OCI-LY1 (cell line): Measurements from ENCODE around the gene PLOD2.

Experiments used
- H2AFZ ChIP-seq: fragments of 200-600 bp; sonication (generic), shearing (Covaris generic); 2 replicates; pipeline ENCODE4 v1.6.0; 2014; ENCODE audit warnings: antibody characterized with exemption, mild to moderate bottlenecking, low read length
- H3F3A ChIP-seq: fragments of 200-600 bp; sonication (generic), shearing (Covaris generic); 2 replicates; pipeline ENCODE4 v1.6.0; 2014; ENCODE audit warnings: mild to moderate bottlenecking, antibody characterized with exemption, low read length, moderate library complexity; ENCODE audit not compliant: insufficient read depth
- H3K27ac ChIP-seq: fragments of 200-600 bp; sonication (generic); 2 replicates; pipeline ENCODE4 v1.5.1; 2014; ENCODE audit warnings: low read length, mixed run types, mild to moderate bottlenecking, low read depth; ENCODE audit not compliant: poor library complexity, severe bottlenecking
- H3K27me3 ChIP-seq: fragments of 200-600 bp; sonication (generic); 2 replicates; pipeline ENCODE4 v1.6.0; 2014; ENCODE audit warnings: antibody characterized with exemption, mild to moderate bottlenecking, low read length, moderate library complexity; ENCODE audit not compliant: insufficient read depth
- H3K36me3 ChIP-seq: fragments of 200-600 bp; sonication (generic); 2 replicates; pipeline ENCODE4 v1.6.1; 2014; ENCODE audit warnings: mild to moderate bottlenecking, antibody characterized with exemption, low read length, moderate library complexity, mixed read lengths; ENCODE audit not compliant: insufficient read depth
- H3K4me1 ChIP-seq: fragments of 200-600 bp; sonication (generic); 2 replicates; pipeline ENCODE4 v1.5.1; 2014; ENCODE audit warnings: mild to moderate bottlenecking, low read length, moderate library complexity; ENCODE audit not compliant: insufficient read depth, severe bottlenecking
- H3K4me2 ChIP-seq: fragments of 200-600 bp; sonication (generic), shearing (Covaris generic); 2 replicates; pipeline ENCODE4 v1.6.1; 2014; ENCODE audit warnings: low read length
- H3K4me3 ChIP-seq: fragments of 200-600 bp; sonication (generic); 2 replicates; pipeline ENCODE4 v1.5.1; 2014; ENCODE audit warnings: low read length, low read depth, mild to moderate bottlenecking, mixed read lengths; ENCODE audit not compliant: poor library complexity, severe bottlenecking
- H3K79me2 ChIP-seq: fragments of 200-600 bp; shearing (Covaris generic); 2 replicates; pipeline ENCODE4 v1.6.1; 2016; ENCODE audit warnings: mixed run types, low read length, mixed read lengths; ENCODE audit not compliant: insufficient read depth
- H3K9ac ChIP-seq: fragments of 200-600 bp; sonication (generic), shearing (Covaris generic); 2 replicates; pipeline ENCODE4 v1.6.1; 2014; ENCODE audit warnings: mild to moderate bottlenecking, low read length, mixed read lengths
- H3K9me2 ChIP-seq: fragments of 200-600 bp; sonication (generic), shearing (Covaris generic); 2 replicates; pipeline ENCODE4 v1.6.1; 2014; ENCODE audit warnings: low read depth, mild to moderate bottlenecking, low read length, mixed read lengths
- H3K9me3 ChIP-seq: fragments of 200-600 bp; shearing (Covaris generic); 2 replicates; pipeline ENCODE4 v1.6.1; 2014; ENCODE audit warnings: low read length, mixed read lengths
- H4K20me1 ChIP-seq: fragments of 200-600 bp; sonication (generic), shearing (Covaris generic); 2 replicates; pipeline ENCODE4 v1.6.0; 2016; ENCODE audit warnings: mild to moderate bottlenecking, low read length; ENCODE audit not compliant: insufficient read depth
- EZH2 ChIP-seq: fragments of 200-600 bp; sonication (generic), shearing (Covaris generic); IDR thresholded peaks from 2 replicates; pipeline ENCODE4 v1.8.0; 2017; ENCODE audit warnings: borderline replicate concordance, mixed run types, mild to moderate bottlenecking, antibody characterized with exemption, low read length, moderate library complexity, mixed read lengths
- TF ChIP-seq, protein P1 (sequence below): fragments of 200-600 bp; sonication (generic), shearing (Covaris generic); IDR thresholded peaks from 2 replicates; pipeline ENCODE4 v1.5.1; 2017; ENCODE audit warnings: mild to moderate bottlenecking, antibody characterized with exemption, low read length, moderate library complexity, mixed read lengths

Gene PLOD2

DNA sequence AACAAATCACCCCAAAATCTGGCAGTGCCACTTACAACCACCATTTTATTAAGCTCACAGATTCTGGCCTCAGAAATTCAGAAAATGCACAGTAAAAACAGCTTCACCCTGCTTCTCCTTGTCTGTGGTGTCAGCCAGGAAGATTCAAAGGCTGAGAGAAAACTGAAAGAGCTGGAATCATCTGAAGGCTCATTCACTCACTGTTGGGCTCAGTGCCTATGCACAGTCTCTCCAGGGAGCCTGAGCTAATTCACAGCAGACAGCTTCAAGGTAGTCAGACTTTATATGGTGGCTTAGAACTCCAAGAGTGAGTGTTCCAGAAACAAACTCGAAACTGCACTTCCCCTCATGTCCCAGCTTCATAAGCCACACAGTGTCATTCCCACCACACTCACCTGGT, 16.5 kb upstream of the PLOD2 start:
- Histone ChIP-seq H3F3A (no peaks in the 10 kb centered on the region), H3K9me2 (no peaks in the 10 kb centered on the region), H3K79me2 (no peaks in the 10 kb centered on the region), H3K36me3 (no peaks in the 10 kb centered on the region), H3K4me2 (no peak overlapping the region), H3K4me1 (no peaks in the 10 kb centered on the region), H3K4me3 (no peak overlapping the region), H3K27ac (no peak overlapping the region), H4K20me1 (no peaks in the 10 kb centered on the region), H2AFZ (no peak overlapping the region), H3K9ac (no peak overlapping the region), H3K9me3 (no peaks in the 10 kb centered on the region), H3K27me3 (no peaks in the 10 kb centered on the region)
- TF ChIP-seq EZH2: no peak
- TF ChIP-seq, protein P1, sequence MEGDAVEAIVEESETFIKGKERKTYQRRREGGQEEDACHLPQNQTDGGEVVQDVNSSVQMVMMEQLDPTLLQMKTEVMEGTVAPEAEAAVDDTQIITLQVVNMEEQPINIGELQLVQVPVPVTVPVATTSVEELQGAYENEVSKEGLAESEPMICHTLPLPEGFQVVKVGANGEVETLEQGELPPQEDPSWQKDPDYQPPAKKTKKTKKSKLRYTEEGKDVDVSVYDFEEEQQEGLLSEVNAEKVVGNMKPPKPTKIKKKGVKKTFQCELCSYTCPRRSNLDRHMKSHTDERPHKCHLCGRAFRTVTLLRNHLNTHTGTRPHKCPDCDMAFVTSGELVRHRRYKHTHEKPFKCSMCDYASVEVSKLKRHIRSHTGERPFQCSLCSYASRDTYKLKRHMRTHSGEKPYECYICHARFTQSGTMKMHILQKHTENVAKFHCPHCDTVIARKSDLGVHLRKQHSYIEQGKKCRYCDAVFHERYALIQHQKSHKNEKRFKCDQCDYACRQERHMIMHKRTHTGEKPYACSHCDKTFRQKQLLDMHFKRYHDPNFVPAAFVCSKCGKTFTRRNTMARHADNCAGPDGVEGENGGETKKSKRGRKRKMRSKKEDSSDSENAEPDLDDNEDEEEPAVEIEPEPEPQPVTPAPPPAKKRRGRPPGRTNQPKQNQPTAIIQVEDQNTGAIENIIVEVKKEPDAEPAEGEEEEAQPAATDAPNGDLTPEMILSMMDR: no peak

DNA sequence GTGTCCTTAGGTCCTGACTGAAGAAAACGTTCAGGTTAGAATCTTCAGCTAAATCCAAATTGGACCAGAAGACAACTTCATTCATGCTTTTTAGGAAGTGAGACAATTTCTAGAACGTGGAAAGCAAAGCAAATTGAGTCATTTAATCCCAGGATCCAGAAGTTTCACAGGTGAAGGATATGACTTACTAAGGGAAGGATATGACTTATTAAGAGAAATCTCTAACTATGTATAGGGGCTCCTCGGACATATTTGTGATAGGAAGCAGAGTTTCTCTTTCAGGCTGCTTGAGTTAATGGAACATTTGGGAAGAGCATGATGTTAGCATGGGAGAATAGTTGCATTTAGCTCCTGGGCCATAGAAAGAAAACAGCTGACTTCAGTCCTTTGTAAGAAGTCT, 16.1 kb upstream of the PLOD2 start:
- Histone ChIP-seq H3K27me3 (no peaks in the 10 kb centered on the region), H4K20me1 (no peaks in the 10 kb centered on the region), H3K4me1 (no peaks in the 10 kb centered on the region), H3K79me2 (no peaks in the 10 kb centered on the region), H3K27ac (no peak overlapping the region), H3F3A (no peaks in the 10 kb centered on the region), H3K9ac (no peak overlapping the region), H3K9me3 (no peaks in the 10 kb centered on the region), H3K4me2 (no peak overlapping the region), H3K36me3 (no peaks in the 10 kb centered on the region), H3K9me2 (no peaks in the 10 kb centered on the region), H2AFZ (no peak overlapping the region), H3K4me3 (no peak overlapping the region)
- TF ChIP-seq EZH2: no peak
- TF ChIP-seq, protein P1: no peak

GRCh38 chr3:146172586-146172985, 11.6 kb upstream of the PLOD2 start:
- Histone ChIP-seq H2AFZ (no peak overlapping the region), H3K79me2 (no peaks in the 10 kb centered on the region), H3K9me3 (no peaks in the 10 kb centered on the region), H3K27me3 (no peaks in the 10 kb centered on the region), H3K4me1 (no peaks in the 10 kb centered on the region), H3K36me3 (no peaks in the 10 kb centered on the region), H3K9me2 (no peaks in the 10 kb centered on the region; the same call in 1 of the 2 replicates), H3F3A (no peaks in the 10 kb centered on the region), H3K4me2 (no peak overlapping the region), H3K9ac (no peak overlapping the region), H3K27ac (no peak overlapping the region), H3K4me3 (no peak overlapping the region), H4K20me1 (no peaks in the 10 kb centered on the region)
- no peak for TF ChIP-seq EZH2
- TF ChIP-seq, protein P1: no peak
